HG02981 (cell line): Measurements from ENCODE around the gene TGFB1I1.
"Not testable (repeated sequence)": the region's sequence is repeated elsewhere in the genome, so short reads cannot be mapped to it uniquely, and the experiment has no call there.

Experiments
- ATAC-seq: cut with Tn5 transposase; IDR thresholded peaks from one replicate; pipeline ENCODE4 v1.9.1; 2021; ENCODE audit warnings: mild to moderate bottlenecking, moderate library complexity; ENCODE audit not compliant: unreplicated experiment

Gene TGFB1I1

DNA sequence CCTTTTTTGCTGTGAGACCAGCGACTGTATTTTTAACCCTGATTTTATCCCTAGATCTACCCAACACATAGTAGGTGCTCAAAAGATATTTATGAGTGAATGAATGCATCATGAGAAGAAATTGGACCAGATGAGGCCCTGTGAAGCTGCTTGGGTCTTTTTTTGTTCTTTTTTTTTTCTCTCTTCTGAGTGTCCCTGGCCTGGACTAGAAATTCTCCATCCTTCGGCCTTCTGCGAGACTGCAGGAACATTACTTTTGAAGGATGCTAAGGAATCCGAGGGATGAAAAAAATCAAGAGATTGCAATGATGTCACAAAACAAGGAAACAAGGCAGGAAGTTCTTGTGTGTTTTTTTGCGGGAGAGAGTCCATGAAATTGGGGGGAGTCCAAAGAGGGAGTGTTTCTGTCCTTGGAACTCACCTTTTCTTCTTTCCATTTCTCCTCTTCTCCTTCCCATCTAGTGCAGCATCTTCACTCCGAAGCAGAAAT, 36.8 kb downstream of the TGFB1I1 start:
- no peak for ATAC-seq

- no peak for ATAC-seq
Observed at GRCh38 chr16:31513126-31513525, 41.2 kb downstream of the TGFB1I1 start.

DNA sequence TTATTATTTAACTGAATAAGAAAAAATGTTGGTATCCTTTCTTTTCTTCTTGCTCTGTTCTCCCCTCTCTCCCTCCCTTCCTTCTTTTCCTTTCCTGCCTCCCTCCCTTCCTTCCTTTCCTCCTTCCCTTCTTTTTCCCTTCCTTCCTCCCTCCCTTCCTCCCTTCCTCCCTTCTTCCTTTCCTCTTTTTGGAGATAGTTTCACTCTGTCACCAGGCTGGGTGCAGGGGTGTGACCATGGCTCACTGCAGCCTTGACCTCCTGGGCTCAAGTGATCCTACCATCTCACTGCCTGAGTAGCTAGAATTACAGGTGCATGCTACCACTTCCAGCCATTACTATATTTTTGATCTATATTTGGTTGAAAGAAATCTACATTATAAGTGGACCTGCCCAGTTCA, 41.9 kb downstream of the TGFB1I1 start:
- ATAC-seq: no peak

- ATAC-seq: no peak
Observed at GRCh38 chr16:31517800-31518402, 45.9 kb downstream of the TGFB1I1 start.

DNA sequence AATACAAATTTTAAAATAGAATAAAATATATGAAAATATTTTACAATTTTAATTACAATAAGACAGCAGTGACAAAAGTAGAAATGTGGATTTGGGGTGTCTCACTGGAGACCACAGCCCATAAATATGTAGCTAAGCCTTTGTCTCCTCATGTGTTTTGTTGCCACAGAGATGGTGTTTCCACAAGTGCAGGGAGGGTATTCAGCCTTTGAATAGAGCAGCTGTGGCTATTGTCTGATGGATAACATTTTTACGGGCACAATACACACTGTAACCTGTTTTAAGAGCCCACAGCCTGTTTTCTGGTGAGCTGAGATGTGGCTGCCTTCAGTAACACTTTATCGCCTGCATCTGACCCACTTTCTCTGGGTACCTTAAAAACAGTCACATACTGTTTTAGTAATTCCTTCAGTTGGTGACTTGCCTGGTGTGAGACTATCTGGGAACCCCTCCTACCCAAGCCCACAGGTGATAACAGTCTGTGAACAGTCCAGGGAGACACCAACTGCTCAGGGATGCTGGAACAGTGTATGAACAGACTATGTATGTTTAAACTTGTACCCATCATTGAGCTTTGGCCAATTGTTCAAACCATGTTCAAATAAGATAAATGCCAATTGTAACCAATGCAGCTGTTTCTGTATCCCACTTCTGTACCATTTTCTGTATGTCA, 47.9 kb downstream of the TGFB1I1 start:
- ATAC-seq: no peak

DNA sequence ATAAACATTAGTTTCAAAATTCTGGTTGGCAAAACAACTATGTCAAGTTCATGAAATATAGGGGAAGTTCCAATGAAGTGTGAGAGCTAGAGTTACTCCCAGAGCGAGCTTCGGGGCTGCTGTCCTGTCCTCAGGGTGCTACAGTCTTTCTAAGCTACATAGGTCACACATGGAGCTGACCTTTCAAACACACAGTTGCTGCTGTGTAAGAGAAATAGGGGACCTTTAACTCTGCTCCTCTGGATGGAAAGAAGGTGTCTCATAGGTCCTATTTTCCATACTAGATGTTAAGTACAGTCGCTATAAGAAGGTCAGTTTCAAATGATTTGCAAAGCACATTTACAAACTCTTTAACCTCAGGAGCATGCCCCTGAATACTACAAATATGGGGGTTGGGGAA, 49.4 kb downstream of the TGFB1I1 start:
- ATAC-seq: no peak

- no peak for ATAC-seq
Observed at GRCh38 chr16:31522071-31522470, 50.1 kb downstream of the TGFB1I1 start.

- not testable (repeated sequence) for ATAC-seq
Observed at GRCh38 chr16:31523768-31524167, 51.8 kb downstream of the TGFB1I1 start.

- no peak for ATAC-seq
Observed at GRCh38 chr16:31525113-31525512, 53.2 kb downstream of the TGFB1I1 start.
